GM23338 (cell line): ENCODE results near the gene PIEZO2.

ENCODE experiments used
- CREB1 ChIP-seq: fragments of 250-450 bp; sonication (Bioruptor Pico); IDR thresholded peaks from 2 replicates; pipeline ENCODE4 v1.5.0; 2020; ENCODE audit warnings: low read depth, mild to moderate bottlenecking, moderate library complexity
- EZH2 ChIP-seq: fragments of 200-600 bp; sonication (generic); IDR thresholded peaks from one replicate; pipeline ENCODE4 v1.8.0; 2017; ENCODE audit warnings: antibody characterized with exemption, mild to moderate bottlenecking, low read depth; ENCODE audit not compliant: unreplicated experiment
- EZH2phosphoT487 ChIP-seq: fragments of 200-600 bp; sonication (generic); IDR thresholded peaks from one replicate; pipeline ENCODE4 v1.8.1; 2018; ENCODE audit warnings: antibody characterized with exemption; ENCODE audit not compliant: unreplicated experiment
- JUNB ChIP-seq: IDR thresholded peaks from one replicate; pipeline ENCODE4 v1.6.1; 2016; ENCODE audit warnings: antibody characterized with exemption; ENCODE audit not compliant: unreplicated experiment
- POLR2AphosphoS5 ChIP-seq: IDR thresholded peaks from 2 replicates; pipeline ENCODE4 v1.6.1; 2016; ENCODE audit warnings: antibody characterized with exemption, low read depth
- STAT1 ChIP-seq: IDR thresholded peaks from one replicate; pipeline ENCODE4 v1.6.1; 2016; ENCODE audit warnings: antibody characterized with exemption; ENCODE audit not compliant: unreplicated experiment
- ZNF114 ChIP-seq: fragments of 250-450 bp; sonication (Bioruptor Pico); IDR thresholded peaks from 2 replicates; pipeline ENCODE4 v1.5.0; 2020; ENCODE audit warnings: mild to moderate bottlenecking, moderate library complexity
- TF ChIP-seq, protein P1 (sequence below): IDR thresholded peaks from one replicate; pipeline ENCODE4 v1.6.1; 2018; ENCODE audit warnings: antibody characterized with exemption; ENCODE audit not compliant: unreplicated experiment
- TF ChIP-seq, protein P2 (sequence below): IDR thresholded peaks from 2 replicates; pipeline ENCODE4 v1.6.1; 2016; ENCODE audit warnings: antibody characterized with exemption
- TF ChIP-seq, protein P3 (sequence below), 2 experiments: fragments of 200-600 bp in 1 of 2; sonication (generic) in 1 of 2; conservative IDR thresholded peaks; 2 replicates each; pipeline versions ENCODE4 v1.5.1 to v1.6.1; 2016 to 2017; ENCODE audit warnings: antibody characterized with exemption in 2 of 2, low read depth in 2 of 2, mild to moderate bottlenecking in 2 of 2, moderate library complexity in 1 of 2

DNA sequence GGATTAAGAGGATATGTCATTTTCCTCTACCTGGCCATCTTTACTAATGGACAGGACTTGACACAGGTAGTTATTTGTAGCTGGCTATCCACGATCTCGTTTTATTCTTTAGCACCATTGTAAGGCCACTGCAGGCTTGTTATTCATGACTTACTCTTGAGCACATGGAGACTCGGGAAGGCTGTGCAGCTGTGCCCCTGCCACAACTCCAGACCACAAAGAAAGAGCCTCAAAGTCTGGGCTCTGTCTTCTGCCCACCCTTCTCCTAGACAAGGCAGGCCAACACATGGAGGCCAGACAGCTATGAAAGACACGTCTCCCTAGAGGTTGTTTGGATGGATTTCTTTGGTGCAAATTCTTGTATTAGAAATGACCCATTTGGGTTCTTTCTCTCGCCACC is 489.8 kb downstream of the PIEZO2 start:
- no peak for TF ChIP-seq JUNB
- TF ChIP-seq, protein P1, sequence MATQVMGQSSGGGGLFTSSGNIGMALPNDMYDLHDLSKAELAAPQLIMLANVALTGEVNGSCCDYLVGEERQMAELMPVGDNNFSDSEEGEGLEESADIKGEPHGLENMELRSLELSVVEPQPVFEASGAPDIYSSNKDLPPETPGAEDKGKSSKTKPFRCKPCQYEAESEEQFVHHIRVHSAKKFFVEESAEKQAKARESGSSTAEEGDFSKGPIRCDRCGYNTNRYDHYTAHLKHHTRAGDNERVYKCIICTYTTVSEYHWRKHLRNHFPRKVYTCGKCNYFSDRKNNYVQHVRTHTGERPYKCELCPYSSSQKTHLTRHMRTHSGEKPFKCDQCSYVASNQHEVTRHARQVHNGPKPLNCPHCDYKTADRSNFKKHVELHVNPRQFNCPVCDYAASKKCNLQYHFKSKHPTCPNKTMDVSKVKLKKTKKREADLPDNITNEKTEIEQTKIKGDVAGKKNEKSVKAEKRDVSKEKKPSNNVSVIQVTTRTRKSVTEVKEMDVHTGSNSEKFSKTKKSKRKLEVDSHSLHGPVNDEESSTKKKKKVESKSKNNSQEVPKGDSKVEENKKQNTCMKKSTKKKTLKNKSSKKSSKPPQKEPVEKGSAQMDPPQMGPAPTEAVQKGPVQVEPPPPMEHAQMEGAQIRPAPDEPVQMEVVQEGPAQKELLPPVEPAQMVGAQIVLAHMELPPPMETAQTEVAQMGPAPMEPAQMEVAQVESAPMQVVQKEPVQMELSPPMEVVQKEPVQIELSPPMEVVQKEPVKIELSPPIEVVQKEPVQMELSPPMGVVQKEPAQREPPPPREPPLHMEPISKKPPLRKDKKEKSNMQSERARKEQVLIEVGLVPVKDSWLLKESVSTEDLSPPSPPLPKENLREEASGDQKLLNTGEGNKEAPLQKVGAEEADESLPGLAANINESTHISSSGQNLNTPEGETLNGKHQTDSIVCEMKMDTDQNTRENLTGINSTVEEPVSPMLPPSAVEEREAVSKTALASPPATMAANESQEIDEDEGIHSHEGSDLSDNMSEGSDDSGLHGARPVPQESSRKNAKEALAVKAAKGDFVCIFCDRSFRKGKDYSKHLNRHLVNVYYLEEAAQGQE: no peak
- no peak for TF ChIP-seq EZH2
- TF ChIP-seq, protein P2, sequence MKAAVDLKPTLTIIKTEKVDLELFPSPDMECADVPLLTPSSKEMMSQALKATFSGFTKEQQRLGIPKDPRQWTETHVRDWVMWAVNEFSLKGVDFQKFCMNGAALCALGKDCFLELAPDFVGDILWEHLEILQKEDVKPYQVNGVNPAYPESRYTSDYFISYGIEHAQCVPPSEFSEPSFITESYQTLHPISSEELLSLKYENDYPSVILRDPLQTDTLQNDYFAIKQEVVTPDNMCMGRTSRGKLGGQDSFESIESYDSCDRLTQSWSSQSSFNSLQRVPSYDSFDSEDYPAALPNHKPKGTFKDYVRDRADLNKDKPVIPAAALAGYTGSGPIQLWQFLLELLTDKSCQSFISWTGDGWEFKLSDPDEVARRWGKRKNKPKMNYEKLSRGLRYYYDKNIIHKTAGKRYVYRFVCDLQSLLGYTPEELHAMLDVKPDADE: no peak
- TF ChIP-seq, protein P3, sequence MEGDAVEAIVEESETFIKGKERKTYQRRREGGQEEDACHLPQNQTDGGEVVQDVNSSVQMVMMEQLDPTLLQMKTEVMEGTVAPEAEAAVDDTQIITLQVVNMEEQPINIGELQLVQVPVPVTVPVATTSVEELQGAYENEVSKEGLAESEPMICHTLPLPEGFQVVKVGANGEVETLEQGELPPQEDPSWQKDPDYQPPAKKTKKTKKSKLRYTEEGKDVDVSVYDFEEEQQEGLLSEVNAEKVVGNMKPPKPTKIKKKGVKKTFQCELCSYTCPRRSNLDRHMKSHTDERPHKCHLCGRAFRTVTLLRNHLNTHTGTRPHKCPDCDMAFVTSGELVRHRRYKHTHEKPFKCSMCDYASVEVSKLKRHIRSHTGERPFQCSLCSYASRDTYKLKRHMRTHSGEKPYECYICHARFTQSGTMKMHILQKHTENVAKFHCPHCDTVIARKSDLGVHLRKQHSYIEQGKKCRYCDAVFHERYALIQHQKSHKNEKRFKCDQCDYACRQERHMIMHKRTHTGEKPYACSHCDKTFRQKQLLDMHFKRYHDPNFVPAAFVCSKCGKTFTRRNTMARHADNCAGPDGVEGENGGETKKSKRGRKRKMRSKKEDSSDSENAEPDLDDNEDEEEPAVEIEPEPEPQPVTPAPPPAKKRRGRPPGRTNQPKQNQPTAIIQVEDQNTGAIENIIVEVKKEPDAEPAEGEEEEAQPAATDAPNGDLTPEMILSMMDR (conservative IDR thresholded peaks at IDR 0.05; ENCODE audit: low read depth in 2 of 2): no peak
- no peak for TF ChIP-seq POLR2AphosphoS5
- no peak for TF ChIP-seq EZH2phosphoT487
- no peak for TF ChIP-seq ZNF114
- no peak for TF ChIP-seq CREB1
- TF ChIP-seq STAT1: no peak
